VCaP (cell line): Measurements from ENCODE around the gene WASF3.

Source experiments
- H3K27ac ChIP-seq: fragments of 450-650 bp; 2 replicates; pipeline ENCODE4 v1.5.1; 2017
- TF ChIP-seq, protein P1 (sequence below): fragments of 450-650 bp; conservative IDR thresholded peaks from 2 replicates; pipeline ENCODE4 v1.5.1; 2017; ENCODE audit warnings: mild to moderate bottlenecking, moderate library complexity

Gene WASF3

GRCh38 chr13:26571518-26571917 is 14.0 kb downstream of the WASF3 start:
- H3K27ac ChIP-seq = peak overlapping the region; percentile 76
- TF ChIP-seq, protein P1, sequence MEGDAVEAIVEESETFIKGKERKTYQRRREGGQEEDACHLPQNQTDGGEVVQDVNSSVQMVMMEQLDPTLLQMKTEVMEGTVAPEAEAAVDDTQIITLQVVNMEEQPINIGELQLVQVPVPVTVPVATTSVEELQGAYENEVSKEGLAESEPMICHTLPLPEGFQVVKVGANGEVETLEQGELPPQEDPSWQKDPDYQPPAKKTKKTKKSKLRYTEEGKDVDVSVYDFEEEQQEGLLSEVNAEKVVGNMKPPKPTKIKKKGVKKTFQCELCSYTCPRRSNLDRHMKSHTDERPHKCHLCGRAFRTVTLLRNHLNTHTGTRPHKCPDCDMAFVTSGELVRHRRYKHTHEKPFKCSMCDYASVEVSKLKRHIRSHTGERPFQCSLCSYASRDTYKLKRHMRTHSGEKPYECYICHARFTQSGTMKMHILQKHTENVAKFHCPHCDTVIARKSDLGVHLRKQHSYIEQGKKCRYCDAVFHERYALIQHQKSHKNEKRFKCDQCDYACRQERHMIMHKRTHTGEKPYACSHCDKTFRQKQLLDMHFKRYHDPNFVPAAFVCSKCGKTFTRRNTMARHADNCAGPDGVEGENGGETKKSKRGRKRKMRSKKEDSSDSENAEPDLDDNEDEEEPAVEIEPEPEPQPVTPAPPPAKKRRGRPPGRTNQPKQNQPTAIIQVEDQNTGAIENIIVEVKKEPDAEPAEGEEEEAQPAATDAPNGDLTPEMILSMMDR = no peak

DNA sequence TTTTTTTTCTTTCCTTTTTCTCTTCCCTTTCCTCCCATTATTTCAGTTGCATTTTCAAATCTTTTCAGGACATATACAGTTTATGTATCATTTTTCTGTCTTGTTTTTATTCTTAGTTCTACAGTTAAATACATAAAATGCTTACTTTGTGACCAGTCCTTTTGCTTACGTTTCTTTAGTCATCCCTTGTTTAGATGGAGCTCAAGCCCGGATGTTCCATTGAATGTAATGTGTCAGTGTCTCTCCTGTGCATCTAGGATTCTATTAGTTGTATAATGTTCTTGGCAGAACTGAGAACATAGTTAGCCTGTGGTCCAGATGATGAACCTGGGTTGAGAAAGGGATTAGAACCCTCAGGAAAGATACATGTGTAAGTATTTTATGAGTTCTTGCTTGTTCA is 17.8 kb downstream of the WASF3 start:
- TF ChIP-seq, protein P1 = no peak
- no peak overlapping the region for H3K27ac ChIP-seq

GRCh38 chr13:26579580-26579979 is 22.1 kb downstream of the WASF3 start:
- H3K27ac ChIP-seq = no peak overlapping the region
- TF ChIP-seq, protein P1 = no peak

GRCh38 chr13:26583662-26584061 is 26.2 kb downstream of the WASF3 start:
- TF ChIP-seq, protein P1 = no peak
- H3K27ac ChIP-seq = no peak overlapping the region

- TF ChIP-seq, protein P1 = no peak
- H3K27ac ChIP-seq = no peak overlapping the region
Observed at GRCh38 chr13:26584713-26585112, 27.2 kb downstream of the WASF3 start.

DNA sequence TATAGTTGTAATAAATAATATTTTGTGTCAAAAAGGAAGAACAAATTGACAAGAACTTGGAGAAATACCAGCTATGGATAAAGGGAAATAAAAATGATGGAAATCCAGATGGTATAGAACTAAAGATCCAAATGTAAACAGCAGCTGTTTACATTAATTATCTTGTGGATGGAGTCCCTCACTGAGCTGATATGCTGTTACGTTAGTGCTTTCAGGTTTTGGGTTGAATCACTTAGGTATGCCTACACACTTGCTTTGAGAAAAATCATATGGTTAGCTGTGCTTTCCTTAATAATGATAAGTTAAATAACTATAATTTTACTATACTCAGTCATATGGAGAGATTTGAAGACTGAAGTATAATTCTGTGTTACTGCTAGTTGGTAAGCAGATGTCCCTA is 27.7 kb downstream of the WASF3 start:
- TF ChIP-seq, protein P1 = no peak
- H3K27ac ChIP-seq = no peak overlapping the region

DNA sequence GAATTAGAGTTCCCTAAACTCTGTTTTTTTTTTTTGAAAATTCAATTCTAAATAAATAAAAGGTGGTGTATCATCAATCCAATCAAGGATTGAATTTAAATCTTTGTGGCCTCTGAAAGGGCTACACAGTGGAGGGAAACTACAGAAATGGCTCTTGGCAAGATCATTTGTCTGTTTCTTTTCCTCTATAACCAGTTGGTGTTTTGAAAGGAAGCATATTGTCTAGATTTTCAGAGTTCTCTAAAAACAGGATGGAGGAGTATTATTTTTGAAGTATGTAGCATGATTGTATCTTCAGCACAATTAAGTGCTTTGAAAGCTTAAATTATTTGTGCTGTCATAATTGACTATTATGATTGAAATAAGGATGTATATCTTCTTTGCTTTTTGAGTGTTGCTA is 29.8 kb downstream of the WASF3 start:
- H3K27ac ChIP-seq = no peak overlapping the region
- TF ChIP-seq, protein P1 = no peak

- no peak overlapping the region for H3K27ac ChIP-seq
- TF ChIP-seq, protein P1 = no peak
Observed at GRCh38 chr13:26589226-26589625, 31.7 kb downstream of the WASF3 start.
